ENCODE measurements around the gene SULF2. TPM values are rescaled to one million over a fixed set of nuclear protein-coding genes. Genes with fewer than 3 reads are reported as not detected.

SULF2 gene
- total and polyA plus RNA-seq, 4 donors, result 8.1 to 25.4 (median 12.0) TPM

DNA sequence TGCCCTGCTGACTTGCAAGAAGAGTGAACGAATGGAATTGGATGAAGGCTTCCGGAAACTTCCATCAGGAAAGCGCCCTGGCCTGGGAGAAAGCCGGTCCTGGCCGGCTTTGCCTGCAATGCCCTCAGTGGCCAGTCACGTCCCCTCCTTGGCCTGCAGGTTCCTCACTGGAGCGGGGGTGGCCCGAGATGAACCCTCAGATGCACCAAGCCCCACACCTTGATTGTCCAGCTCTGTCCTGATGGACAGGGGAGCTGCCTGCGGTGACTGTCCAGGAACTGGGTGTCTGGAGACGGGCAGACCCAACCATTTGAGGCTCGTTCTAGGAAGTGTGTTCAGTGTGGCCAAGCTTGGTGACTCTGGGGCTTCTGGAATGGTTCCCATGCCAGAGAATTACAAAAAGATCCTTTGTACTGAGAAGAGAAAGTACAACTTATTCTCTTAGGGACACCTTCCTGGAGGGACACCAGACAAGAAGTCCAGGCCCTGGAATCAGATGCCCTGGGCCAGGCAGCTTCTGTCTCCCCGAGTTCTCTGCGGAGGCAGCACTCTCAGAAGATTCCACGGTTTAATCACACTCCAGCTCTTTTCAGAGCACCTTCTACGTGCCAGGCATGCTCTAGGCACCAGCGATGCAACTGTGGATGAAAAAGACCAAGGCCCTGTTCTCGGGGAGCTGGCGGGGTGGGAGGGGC lies 17.1 kb upstream of the SULF2 start:
- WGBS, result 91% methylated on average over 18 of the region's 18 CpGs
- no peak overlapping the region for H3K27ac ChIP-seq (ENCODE audit: low read depth in 1 of 2, low read length in 2 of 2)
- TF ChIP-seq NR2F2 (IDR thresholded peaks at IDR 0.05) (no peak), JUND (IDR thresholded peaks at IDR 0.05) (no peak), TAF1 (conservative IDR thresholded peaks at IDR 0.05) (no peak), SP1 (IDR thresholded peaks at IDR 0.05) (no peak), GABPA (IDR thresholded peaks at IDR 0.05 in 1 of 2, conservative IDR thresholded peaks at IDR 0.05 in 1 of 2) (no peak), REST (IDR thresholded peaks at IDR 0.05) (no peak)
- TF ChIP-seq, protein P1, sequence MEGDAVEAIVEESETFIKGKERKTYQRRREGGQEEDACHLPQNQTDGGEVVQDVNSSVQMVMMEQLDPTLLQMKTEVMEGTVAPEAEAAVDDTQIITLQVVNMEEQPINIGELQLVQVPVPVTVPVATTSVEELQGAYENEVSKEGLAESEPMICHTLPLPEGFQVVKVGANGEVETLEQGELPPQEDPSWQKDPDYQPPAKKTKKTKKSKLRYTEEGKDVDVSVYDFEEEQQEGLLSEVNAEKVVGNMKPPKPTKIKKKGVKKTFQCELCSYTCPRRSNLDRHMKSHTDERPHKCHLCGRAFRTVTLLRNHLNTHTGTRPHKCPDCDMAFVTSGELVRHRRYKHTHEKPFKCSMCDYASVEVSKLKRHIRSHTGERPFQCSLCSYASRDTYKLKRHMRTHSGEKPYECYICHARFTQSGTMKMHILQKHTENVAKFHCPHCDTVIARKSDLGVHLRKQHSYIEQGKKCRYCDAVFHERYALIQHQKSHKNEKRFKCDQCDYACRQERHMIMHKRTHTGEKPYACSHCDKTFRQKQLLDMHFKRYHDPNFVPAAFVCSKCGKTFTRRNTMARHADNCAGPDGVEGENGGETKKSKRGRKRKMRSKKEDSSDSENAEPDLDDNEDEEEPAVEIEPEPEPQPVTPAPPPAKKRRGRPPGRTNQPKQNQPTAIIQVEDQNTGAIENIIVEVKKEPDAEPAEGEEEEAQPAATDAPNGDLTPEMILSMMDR (IDR thresholded peaks at IDR 0.05; ENCODE audit: low read depth, low read length, missing input control), result no peak

DNA sequence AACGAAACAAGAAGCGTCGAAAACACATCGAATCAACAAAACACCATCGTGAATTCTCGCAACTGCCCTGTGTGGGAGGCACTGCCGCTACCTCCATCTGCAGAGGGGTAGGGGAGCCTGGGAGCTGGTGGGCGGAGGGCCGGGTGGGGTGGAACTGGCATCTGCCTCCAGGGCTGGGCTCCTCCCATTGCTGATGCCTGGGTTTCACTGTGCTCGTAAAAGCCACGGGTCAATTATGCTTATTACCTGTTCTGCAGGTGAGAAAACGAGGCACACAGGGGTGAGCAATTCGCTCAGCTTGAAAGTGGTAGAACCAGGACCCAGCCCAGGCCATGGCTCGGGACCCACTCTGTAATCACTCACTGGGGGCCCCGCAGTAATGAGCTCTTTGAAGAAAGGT lies 16.5 kb upstream of the SULF2 start:
- WGBS, result 80% methylated on average over 15 of the region's 15 CpGs
- no peaks in the 10 kb centered on the region for H3K36me3 ChIP-seq (ENCODE audit: control insufficient read depth in 4 of 4, insufficient read depth in 3 of 4, low read depth in 1 of 4, low read length in 3 of 4)
- H3K27ac ChIP-seq (ENCODE audit: low read depth in 1 of 2, low read length in 2 of 2), result no peak overlapping the region
- DNase-seq (ENCODE audit: low spot score), result no peak
- TF ChIP-seq GABPA (IDR thresholded peaks at IDR 0.05 in 1 of 2, conservative IDR thresholded peaks at IDR 0.05 in 1 of 2) (no peak), NR2F2 (IDR thresholded peaks at IDR 0.05) (no peak), JUND (IDR thresholded peaks at IDR 0.05) (no peak)
- H3K4me1 ChIP-seq (ENCODE audit: control insufficient read depth in 4 of 4, insufficient read depth in 4 of 4, low read length in 3 of 4), result no peaks in the 10 kb centered on the region
- H3K9me3 ChIP-seq (ENCODE audit: control insufficient read depth in 4 of 4, low read length in 3 of 4), result no peaks in the 10 kb centered on the region
- peaks cover 0 to 3% (median 0%) of the 10 kb centered on the region in 4 donors for H3K27me3 ChIP-seq (ENCODE audit: control insufficient read depth in 4 of 4, insufficient read depth in 4 of 4, low read length in 3 of 4)
- no peak overlapping the region for H3K9ac ChIP-seq (ENCODE audit: low read depth in 1 of 2, low read length in 2 of 2)
- H3K4me3 ChIP-seq (ENCODE audit: low read depth in 1 of 3, low read length in 3 of 3), result no peak overlapping the region

More for the DNA sequence above, 17.1 kb upstream of the SULF2 start:
- Histone ChIP-seq H3K9me3 (ENCODE audit: control insufficient read depth in 4 of 4, low read length in 3 of 4) (no peaks in the 10 kb centered on the region), H3K4me3 (ENCODE audit: low read depth in 1 of 3, low read length in 3 of 3) (no peak overlapping the region), H3K36me3 (ENCODE audit: control insufficient read depth in 4 of 4, insufficient read depth in 3 of 4, low read depth in 1 of 4, low read length in 3 of 4) (no peaks in the 10 kb centered on the region), H3K27me3 (ENCODE audit: control insufficient read depth in 4 of 4, insufficient read depth in 4 of 4, low read length in 3 of 4) (peaks cover 0 to 5% (median 0%) of the 10 kb centered on the region in 4 donors), H3K4me1 (ENCODE audit: control insufficient read depth in 4 of 4, insufficient read depth in 4 of 4, low read length in 3 of 4) (no peaks in the 10 kb centered on the region), H3K9ac (ENCODE audit: low read depth in 1 of 2, low read length in 2 of 2) (no peak overlapping the region)
- DNase-seq (ENCODE audit: low spot score), result no peak

GRCh38 chr20:47801079-47801478 lies 15.8 kb upstream of the SULF2 start:
- no peaks in the 10 kb centered on the region for H3K27me3 ChIP-seq (ENCODE audit: control insufficient read depth in 4 of 4, insufficient read depth in 4 of 4, low read length in 3 of 4)
- DNase-seq (ENCODE audit: low spot score), result no peak
- no peak overlapping the region for H3K27ac ChIP-seq (ENCODE audit: low read depth in 1 of 2, low read length in 2 of 2)
- 96% methylated on average over 5 of the region's 5 CpGs for WGBS
- TF ChIP-seq, protein P1 (IDR thresholded peaks at IDR 0.05; ENCODE audit: low read depth, low read length, missing input control), result no peak
- TF ChIP-seq ZBTB33 (IDR thresholded peaks at IDR 0.05), result no peak
- no peak for TF ChIP-seq HNF4G (IDR thresholded peaks at IDR 0.05)
- no peak for TF ChIP-seq SP1 (IDR thresholded peaks at IDR 0.05)
- no peak for TF ChIP-seq HNF4A (conservative IDR thresholded peaks at IDR 0.05)
- no peak for TF ChIP-seq RAD21 (IDR thresholded peaks at IDR 0.05)
- no peak for TF ChIP-seq YY1 (IDR thresholded peaks at IDR 0.05)
- no peak for TF ChIP-seq RXRA (IDR thresholded peaks at IDR 0.05)
- no peak for TF ChIP-seq TAF1 (conservative IDR thresholded peaks at IDR 0.05)
- TF ChIP-seq NR2F2 (IDR thresholded peaks at IDR 0.05), result no peak
- no peaks in the 10 kb centered on the region for H3K4me1 ChIP-seq (ENCODE audit: control insufficient read depth in 4 of 4, insufficient read depth in 4 of 4, low read length in 3 of 4)
- no peaks in the 10 kb centered on the region for H3K9me3 ChIP-seq (ENCODE audit: control insufficient read depth in 4 of 4, low read length in 3 of 4)
- H3K9ac ChIP-seq (ENCODE audit: low read depth in 1 of 2, low read length in 2 of 2), result no peak overlapping the region
- no peak overlapping the region for H3K4me3 ChIP-seq (ENCODE audit: low read depth in 1 of 3, low read length in 3 of 3)
- H3K36me3 ChIP-seq (ENCODE audit: control insufficient read depth in 4 of 4, insufficient read depth in 3 of 4, low read depth in 1 of 4, low read length in 3 of 4), result no peaks in the 10 kb centered on the region
